Omental fat pad (tissue), 4 donors: ENCODE measurements around the gene EIF4G2. TPM values are rescaled to one million over a fixed set of nuclear protein-coding genes. Genes with fewer than 3 reads are reported as not detected.

Experiments
- ATAC-seq: fragments of 150-250 bp; one replicate; pipeline ENCODE4 v1.9.1; 2016; ENCODE audit warnings: mild to moderate bottlenecking, moderate library complexity; ENCODE audit not compliant: low FRiP score
- DNase-seq: peaks from one replicate; pipeline ENCODE4 v3.0.0-alpha.2; 2019; ENCODE audit warnings: low spot score
- total RNA-seq, 4 donors: library from RNA; depleted of rRNA; stranded (reverse); fragments of >200 nt; gene quantifications; one replicate each; pipeline ENCODE4 v1.1.0, GENCODE V29; 2016
- TF ChIP-seq, protein P1 (sequence below), 3 donors: fragments of 450-650 bp; IDR thresholded peaks; one replicate each; pipeline ENCODE4 v1.5.1; 2016 to 2017; ENCODE audit warnings: antibody characterized with exemption in 3 of 3, mild to moderate bottlenecking in 3 of 3, moderate library complexity in 2 of 3

The EIF4G2 gene
- total RNA-seq, 4 donors from 2014 or later, result 456 to 714 (median 516) TPM

DNA sequence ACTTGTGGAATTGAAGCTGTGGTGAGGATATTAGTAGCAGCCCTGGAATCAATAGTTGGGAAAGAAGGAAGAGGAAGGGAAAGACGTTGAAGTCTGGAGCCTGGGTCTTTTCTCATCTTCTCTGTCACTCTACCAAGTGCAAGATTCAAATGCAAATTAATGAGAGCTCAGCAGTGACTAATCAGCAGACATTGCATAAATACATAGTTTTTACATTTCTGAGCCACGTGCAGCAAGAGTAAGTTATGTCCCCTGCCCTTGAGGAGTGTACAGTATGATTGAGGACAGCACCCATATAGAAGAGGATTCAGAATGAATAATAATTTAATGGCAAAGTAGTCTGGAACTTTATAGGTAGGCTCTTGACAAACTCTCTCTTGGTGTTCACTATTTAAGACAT, 33.9 kb downstream of the EIF4G2 start:
- ATAC-seq (no peak), DNase-seq (no peak)
- TF ChIP-seq, protein P1, sequence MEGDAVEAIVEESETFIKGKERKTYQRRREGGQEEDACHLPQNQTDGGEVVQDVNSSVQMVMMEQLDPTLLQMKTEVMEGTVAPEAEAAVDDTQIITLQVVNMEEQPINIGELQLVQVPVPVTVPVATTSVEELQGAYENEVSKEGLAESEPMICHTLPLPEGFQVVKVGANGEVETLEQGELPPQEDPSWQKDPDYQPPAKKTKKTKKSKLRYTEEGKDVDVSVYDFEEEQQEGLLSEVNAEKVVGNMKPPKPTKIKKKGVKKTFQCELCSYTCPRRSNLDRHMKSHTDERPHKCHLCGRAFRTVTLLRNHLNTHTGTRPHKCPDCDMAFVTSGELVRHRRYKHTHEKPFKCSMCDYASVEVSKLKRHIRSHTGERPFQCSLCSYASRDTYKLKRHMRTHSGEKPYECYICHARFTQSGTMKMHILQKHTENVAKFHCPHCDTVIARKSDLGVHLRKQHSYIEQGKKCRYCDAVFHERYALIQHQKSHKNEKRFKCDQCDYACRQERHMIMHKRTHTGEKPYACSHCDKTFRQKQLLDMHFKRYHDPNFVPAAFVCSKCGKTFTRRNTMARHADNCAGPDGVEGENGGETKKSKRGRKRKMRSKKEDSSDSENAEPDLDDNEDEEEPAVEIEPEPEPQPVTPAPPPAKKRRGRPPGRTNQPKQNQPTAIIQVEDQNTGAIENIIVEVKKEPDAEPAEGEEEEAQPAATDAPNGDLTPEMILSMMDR (IDR thresholded peaks at IDR 0.05), result no peak

DNA sequence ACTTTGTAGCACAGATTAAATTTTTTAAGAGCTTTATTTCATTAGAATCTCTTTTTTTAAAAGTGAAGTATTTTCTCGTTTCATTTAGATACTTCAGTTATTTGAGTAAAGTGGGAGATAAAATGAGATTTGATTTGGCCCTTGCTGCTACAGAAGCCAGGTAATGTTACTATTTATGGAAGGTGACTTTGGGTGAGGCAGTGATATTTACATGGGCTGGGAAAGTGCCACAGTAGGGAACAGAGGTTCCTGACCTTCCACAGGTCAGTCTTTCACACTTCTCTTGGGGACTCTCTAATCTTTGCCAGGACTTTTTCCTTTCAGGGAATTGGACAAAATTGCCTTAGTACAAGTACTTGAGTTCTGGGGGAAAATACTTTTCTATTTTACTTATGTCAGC, 37.3 kb downstream of the EIF4G2 start:
- no peak for ATAC-seq
- TF ChIP-seq, protein P1 (IDR thresholded peaks at IDR 0.05), result no peak
- DNase-seq, result no peak

DNA sequence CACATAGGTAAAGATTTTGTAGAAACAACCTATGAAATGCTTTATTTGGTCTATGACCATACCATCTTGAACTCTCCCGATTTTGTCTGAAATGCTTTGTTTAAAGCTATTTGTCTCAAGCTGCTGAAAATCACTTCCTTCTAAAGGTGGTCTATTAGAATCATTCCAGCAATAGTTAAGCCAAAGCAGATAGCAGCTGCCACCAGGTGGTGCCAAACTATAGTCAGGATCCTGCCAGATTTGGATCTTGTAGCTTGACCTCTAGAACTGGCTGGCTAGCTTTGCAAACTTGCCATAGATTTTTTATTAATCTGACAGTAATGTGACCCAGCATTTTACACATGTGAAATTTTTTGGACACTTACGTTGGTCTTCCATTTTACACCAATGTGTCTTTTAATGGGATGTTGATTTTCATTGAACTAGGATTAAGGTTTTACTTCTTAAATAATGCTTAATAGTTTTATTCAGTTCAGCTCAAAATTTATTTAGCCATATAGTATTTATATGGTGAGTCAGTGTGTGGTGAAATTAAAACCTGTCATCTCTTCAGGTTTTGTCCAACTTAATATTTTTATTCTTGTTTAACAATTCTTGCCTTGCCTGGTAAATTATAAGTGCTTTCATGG, 38.0 kb downstream of the EIF4G2 start:
- ATAC-seq (no peak), DNase-seq (peak; percentile 37)
- TF ChIP-seq, protein P1 (IDR thresholded peaks at IDR 0.05), result no peak

DNA sequence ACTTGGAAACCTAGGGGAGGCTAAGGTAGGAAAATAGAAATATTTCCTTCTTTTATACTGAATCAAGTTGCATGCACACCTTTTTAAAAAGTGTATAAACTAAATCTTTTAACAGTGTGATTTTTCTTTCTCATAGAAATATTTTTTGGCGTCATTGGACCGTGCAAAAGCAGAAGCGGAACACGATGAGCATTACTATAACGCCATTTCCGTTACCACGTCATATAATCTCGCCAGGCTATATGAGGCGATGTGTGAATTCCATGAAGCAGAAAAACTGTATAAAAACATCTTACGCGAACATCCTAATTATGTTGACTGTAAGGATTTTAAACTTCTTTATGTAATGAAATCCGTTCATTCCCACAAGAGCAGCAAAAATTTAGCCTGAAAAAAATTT, 44.3 kb downstream of the EIF4G2 start:
- ATAC-seq (no peak), DNase-seq (no peak)
- TF ChIP-seq, protein P1 (IDR thresholded peaks at IDR 0.05), result no peak

DNA sequence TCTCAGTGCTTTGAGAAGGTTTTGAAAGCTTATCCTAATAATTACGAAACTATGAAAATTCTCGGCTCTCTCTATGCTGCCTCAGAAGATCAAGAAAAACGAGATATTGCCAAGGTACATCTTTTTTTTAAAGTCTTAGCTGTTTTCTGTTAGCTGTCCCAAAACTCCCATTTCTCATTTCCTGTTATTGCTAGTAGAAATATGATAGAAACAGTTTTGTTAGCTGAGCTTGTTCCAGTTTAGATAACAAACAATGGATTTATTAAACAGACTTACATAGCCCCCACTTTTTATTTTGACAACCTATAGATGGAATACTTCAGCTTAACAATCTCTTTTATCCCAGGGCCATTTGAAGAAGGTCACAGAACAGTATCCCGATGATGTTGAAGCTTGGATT, 45.0 kb downstream of the EIF4G2 start:
- ATAC-seq (no peak), DNase-seq (no peak)
- TF ChIP-seq, protein P1 (IDR thresholded peaks at IDR 0.05), result no peak

DNA sequence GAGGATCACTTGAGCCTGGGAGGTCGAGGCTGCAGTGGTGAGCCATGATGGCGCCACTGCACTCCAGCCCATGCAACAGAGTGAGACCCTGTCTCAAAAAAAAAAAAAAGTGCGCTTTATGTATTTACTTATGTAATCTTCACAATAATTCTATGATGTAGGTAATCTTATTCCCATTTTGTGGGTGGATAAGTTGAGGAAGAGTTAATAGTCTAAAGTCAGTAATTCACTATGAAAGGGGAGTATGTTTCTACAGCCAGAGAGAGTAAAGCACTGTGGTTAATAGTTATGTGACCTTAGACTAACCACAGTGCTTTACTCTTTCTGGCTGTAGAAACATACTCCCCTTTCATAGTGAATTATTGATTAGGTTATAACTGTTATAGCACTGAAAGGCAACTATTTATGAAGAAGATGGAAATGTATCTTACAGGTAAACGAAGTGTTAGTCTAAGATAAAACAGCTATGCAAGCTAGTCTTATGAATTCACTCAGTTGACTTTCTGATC, 45.8 kb downstream of the EIF4G2 start:
- TF ChIP-seq, protein P1 (IDR thresholded peaks at IDR 0.05), result no peak
- DNase-seq (no peak), ATAC-seq (no peak)

DNA sequence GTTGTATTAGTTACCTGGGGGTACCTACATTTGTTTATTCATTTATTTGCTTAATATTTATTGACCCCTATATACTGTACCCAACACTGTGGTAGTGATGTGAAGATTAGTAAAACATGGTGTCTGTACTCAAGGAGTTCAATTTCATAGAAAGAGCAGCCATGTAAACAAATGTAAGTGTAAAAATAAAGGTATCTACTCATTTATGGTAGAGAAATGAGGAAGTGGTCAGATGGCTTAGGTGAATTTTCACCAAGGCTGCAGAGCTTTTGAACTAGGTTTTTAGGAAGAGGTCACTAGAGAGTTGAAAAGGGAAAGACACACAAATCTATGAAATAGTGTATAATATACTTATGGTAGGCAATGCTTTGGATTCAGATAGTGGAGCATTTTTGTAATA, 46.5 kb downstream of the EIF4G2 start:
- ATAC-seq (no peak), DNase-seq (no peak)
- TF ChIP-seq, protein P1 (IDR thresholded peaks at IDR 0.05), result no peak
